ENCODE measurements around the gene MAEA.

Gene MAEA

GRCh38 chr4:1300466-1301455 is 11.1 kb downstream of the MAEA start:
- DNase-seq (ENCODE audit: low spot score) = no peak

GRCh38 chr4:1302159-1302558 is 12.5 kb downstream of the MAEA start:
- no peak for DNase-seq (ENCODE audit: low spot score)

GRCh38 chr4:1305261-1305711 is 15.6 kb downstream of the MAEA start:
- no peak for DNase-seq (ENCODE audit: low spot score)

- DNase-seq (ENCODE audit: low spot score) = no peak
Measured at GRCh38 chr4:1305781-1306455, 16.2 kb downstream of the MAEA start.

GRCh38 chr4:1307951-1308735 is 18.5 kb downstream of the MAEA start:
- no peak for DNase-seq (ENCODE audit: low spot score)

GRCh38 chr4:1309261-1310010 is 19.7 kb downstream of the MAEA start:
- DNase-seq (ENCODE audit: low spot score) = peak; percentile 97

GRCh38 chr4:1310031-1310795 is 20.5 kb downstream of the MAEA start:
- no peak for DNase-seq (ENCODE audit: low spot score)

- DNase-seq (ENCODE audit: low spot score) = no peak
Measured at GRCh38 chr4:1310796-1311631, 21.3 kb downstream of the MAEA start.

- DNase-seq (ENCODE audit: low spot score) = no peak
Measured at GRCh38 chr4:1312821-1313640, 23.3 kb downstream of the MAEA start.

GRCh38 chr4:1315306-1315705 is 25.6 kb downstream of the MAEA start:
- no peak for DNase-seq (ENCODE audit: low spot score)

GRCh38 chr4:1315836-1316536 is 26.3 kb downstream of the MAEA start:
- DNase-seq (ENCODE audit: low spot score) = no peak

GRCh38 chr4:1316537-1317168 is 27.0 kb downstream of the MAEA start:
- DNase-seq (ENCODE audit: low spot score) = no peak

- DNase-seq (ENCODE audit: low spot score) = no peak
Measured at GRCh38 chr4:1317177-1318045, 27.7 kb downstream of the MAEA start.

GRCh38 chr4:1318046-1318375 is 28.3 kb downstream of the MAEA start:
- DNase-seq (ENCODE audit: low spot score) = no peak

GRCh38 chr4:1318488-1319213 is 29.0 kb downstream of the MAEA start:
- DNase-seq (ENCODE audit: low spot score) = no peak

- no peak for DNase-seq (ENCODE audit: low spot score)
Measured at GRCh38 chr4:1321486-1321885, 31.8 kb downstream of the MAEA start.

Data from ecto neural progenitor cell (in vitro differentiated cells).